HG02623 (cell line): ENCODE data around the gene KCNAB2.

Experiments used
- ATAC-seq: cut with Tn5 transposase; IDR thresholded peaks from one replicate; pipeline ENCODE4 v1.9.1; 2021; ENCODE audit warnings: moderate library complexity; ENCODE audit not compliant: unreplicated experiment

The KCNAB2 gene

DNA sequence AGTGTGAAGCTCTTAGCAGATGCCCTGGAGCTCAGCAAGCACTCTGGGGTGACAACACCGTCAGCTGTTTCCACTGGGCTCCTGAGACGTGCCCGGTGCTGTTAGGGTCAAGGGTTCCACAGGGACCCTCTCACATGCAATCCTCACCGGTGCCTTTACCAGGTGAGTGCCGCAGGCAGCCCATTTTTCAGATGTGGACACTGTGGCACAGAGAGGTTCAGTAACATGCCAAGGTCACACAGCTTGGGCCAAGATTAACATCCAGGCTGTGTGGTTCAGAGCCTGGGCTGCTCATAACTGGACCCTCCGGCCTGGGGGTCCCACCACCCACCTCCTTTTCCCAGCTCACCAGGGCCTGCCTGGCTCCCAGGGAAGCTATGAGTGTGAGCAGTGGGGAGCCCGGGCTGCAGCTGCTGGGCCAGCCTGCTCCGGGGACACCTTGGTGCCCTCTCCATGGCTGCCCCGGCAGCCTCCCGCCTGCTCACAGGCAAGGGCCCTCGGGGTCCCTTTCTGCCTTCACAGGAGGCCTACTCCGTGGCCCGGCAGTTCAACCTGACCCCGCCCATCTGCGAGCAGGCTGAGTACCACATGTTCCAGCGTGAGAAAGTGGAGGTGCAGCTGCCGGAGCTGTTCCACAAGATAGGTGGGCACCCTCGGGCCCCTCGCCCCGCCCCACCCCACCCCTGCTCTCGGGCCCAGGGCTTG lies 49.3 kb downstream of the KCNAB2 start:
- no peak for ATAC-seq

DNA sequence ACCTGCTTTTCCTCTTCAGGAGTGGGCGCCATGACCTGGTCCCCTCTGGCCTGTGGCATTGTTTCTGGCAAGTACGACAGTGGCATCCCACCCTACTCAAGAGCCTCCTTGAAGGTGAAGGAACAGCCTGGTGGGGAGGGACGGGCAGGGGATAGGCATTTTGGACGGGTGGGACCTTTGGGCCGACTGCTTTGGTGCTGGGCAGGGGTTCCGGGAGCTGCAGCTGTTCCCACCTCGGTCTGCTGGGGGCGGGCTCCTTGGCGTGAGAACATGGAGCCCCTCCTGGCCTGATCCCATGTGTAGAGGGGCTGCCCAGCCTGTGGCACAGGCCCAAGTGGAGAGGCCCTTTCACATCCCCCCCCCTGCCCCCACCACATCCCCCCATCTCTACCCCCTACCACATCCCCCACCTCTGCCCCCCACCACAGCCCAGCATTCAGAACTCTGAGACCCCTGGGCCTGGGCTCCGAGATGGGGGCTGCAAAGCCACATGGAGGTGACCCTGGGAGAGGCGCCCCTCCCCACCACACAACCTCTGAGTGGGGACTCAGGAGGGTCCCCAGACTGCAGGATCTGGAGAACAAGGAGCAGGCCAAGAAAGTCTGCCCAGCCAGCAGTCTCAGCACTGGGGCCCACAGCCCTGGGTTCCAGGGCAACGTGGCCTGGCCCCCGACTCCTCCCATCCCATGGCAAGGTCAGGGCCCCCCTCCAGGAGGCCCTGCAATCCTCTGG lies 50.0 kb downstream of the KCNAB2 start:
- ATAC-seq = no peak

DNA sequence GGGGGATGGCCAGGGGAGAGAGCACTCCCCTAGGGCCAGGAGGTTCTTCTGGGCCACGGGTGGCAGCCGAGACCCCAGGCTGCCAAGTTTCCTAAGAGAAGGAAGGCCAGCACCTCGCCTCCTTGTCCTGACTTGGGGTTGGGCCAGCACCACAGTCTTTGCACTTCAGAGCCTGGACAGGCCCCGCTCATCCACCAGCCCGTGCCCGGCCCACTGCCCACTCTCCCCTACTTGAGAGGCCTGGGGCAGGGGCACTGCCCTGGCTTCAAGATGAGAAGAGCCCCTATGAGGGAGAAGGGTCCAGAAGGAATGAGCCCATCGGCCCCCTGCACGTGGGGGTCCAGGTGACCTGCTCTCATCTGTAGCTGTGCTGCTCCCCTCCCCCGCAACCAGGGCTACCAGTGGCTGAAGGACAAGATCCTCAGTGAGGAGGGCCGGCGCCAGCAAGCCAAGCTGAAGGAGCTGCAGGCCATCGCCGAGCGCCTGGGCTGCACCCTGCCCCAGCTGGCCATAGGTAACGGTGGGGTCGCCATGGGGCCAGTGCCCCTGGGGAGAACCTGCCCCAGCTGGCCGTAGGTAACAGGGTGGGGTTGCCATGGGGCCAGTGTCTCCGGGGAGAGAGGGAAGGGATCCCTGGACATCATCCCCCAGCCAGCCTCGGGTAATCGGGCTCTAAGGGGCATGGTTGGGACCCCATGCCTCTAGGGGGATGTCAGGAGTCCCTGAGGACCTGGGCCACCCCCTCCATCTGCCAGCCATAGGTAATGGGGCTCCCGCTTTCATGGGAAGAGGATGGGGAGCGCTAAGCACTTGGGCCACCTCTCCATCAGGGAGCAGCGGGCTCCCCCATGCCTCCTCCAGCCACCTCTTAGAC lies 50.8 kb downstream of the KCNAB2 start:
- no peak for ATAC-seq

DNA sequence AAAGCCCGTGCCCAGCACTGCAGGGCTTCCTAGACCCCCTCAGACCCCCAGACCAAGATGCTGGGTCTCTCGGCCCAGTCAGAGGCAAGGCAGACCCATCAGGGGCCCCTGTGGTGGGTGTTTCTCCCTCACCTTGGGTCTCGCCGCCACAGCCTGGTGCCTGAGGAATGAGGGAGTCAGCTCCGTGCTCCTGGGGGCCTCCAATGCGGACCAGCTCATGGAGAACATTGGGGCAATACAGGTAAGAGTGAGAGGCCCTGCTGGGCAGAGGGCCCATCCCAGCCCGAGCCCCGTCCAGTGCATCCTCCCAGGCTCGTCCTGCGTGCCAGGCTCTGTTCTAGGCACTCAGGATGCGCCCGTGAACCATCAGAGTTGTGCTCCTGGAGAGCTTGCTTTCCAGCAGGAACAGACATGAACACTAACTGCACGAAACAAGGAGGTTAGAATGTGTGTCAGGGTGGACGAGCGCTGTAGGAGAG lies 51.5 kb downstream of the KCNAB2 start:
- ATAC-seq = no peak

DNA sequence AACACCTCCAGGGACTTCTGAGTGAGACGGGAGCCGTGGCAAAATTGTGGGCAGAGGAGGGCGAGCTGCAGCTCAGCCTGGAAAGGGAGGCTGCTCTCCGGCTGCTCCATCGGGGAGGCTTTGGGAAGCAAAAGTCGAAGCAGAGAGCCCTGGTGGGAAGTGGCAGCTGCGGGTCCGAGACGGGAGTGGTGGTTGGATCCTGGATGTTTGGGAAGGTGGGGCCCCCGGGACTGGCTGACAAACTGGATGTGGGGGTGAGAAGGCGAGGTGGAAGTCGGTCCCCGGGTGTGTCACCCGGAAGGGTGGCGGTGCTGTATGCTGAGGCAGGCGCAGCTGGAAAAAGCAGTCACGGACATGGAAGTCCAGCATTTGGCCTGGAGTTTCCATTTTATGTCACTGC lies 52.1 kb downstream of the KCNAB2 start:
- no peak for ATAC-seq

DNA sequence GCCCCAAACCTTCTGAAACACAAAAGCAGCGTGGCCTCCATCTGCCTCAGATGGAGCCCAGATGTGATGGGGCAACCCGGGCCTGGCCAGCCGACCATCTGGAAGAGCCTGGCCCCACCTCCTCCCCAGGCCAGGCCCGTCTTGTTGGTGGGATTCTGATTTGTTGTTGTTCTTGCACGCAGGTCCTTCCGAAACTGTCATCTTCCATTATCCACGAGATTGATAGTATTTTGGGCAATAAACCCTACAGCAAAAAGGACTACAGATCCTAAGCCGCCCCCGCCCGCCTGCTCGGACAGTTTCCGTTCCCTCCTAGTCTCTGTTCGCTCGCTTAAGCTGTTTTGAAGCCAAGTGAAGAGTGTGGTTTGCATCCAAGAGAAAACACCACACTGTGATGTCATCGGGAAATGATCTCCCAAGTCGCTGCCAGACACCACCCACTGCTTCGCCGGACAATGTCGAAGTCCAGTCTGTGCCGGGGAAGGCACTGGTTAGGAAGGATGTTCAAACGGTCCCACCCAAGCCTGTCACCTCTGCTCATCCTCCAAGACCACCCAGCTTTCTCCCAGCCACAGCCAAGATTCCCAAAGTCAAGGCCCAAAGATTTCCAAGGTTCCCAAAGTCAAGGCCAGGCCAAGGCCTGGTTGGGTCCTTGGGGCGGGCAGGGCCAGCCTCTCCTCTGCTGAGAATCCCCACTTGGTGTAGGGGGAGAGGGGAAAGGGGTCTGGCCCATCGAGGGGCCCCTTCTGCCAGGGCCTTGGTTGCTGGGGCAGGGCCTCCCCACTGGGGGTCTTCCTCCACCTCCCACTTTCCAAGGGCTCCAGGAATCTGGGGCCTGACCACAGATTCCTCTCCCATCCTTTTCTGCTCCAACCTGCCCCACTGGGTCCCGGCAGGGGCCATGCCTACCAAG lies 52.9 kb downstream of the KCNAB2 start:
- no peak for ATAC-seq

DNA sequence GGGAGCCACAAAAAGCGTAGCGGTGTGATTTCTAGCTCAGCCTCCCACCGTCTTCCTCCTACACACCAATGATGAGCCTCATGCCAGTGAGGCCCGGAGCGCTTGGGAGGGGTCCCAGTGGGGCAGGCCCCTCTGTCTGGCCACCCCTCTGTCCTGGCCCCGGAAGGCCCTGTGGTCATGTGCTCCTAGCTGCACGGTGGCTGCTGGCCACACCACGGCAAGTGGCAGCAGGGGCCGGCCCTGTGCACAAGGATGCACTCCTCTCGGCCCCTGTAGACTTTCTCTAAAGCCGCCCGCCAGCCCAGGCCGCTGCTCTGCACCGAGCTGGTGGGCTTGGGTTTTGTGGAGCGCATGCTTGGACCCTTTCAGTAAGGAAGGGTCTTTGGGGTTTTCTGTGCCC lies 53.6 kb downstream of the KCNAB2 start:
- no peak for ATAC-seq

DNA sequence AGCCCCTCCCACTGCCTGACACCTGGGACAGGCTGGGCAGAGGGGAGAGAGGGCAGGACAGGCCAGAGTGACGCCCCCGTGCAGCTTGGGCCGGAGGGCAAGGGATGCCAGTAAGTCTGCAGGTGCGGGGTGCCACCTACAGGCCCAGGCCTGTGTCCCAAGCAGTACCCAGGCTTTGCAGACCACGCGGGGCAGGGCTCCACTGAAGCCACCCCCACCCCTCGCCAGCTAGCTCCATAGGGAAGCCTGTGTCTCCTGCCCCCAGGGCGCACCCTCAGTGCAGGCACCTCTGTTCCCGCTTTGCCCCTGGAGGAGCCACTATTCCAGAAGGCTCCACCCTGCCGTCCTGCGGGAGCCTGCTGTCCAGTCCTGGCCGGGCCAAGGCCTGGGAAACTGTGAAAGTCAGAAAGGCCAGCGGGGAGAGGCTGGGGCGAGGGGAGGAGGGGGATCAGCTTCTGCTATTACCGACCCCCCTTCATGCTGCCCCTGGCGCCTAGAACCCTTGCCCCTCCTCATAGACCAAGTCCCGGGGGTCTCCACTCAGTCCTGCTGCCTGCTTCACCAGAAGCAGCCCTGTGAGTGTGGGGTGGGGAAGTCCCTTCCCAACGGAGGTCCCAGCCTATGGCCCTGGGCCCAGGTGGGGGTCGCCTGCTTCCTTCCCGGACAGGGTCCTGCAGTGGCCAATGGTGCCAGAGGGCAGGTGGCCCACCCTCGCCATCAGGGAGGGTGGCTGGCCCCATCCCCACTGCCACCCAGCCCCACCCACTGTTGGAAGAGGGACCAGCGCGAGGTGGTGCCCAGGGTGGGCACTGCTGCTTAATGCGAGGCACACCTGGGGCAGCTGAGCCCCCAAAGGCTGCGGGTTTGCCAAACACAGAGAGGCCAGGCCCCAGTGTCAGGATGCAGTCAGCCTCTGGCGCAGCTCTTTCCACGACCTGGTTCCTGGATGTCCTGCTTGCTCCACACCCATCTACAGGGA lies 54.4 kb downstream of the KCNAB2 start:
- no peak for ATAC-seq

DNA sequence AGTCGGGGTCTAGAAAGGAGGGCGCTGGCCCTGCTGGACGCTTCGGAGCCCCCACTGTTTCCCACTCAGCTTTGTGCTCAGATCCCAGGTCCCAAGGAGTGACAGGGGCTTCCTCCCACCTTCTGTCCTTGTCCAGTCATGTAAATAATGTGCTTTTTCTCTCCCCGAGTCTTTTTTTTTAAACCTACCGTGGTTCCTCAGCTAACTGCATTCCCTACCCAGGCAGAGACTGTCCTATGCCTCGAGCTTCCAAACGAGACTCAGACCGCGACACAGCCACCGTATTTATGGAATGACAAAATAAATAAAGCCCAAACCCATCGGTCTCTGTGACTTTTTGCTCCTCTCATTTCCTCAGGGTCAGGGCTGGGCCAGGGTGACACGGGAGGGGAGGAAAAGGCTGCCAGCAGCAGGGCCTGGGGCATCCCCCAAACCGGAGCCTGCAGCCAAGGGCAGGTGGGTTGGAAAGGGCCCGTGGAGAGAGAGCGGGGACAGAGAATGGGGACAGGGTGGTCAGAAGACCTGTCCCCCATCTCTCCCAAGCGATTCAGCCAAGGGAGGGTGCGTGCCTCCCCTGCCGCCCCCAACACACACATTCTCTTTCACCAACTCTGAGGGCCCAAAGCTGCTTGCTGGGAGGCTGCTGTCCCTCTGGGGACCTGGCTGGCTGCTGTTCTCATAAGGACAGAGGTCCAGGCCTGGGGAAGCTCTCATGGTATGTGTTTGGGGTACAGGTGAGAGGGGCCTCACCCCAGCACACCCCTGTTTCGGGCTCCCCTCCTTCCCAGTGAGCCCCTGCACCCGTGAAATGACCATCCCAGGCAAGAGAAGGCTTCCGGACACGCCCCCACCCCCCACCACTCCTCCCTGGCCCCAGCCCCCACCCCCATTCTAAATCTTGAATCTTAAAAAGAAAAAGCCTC lies 55.4 kb downstream of the KCNAB2 start:
- ATAC-seq = no peak

DNA sequence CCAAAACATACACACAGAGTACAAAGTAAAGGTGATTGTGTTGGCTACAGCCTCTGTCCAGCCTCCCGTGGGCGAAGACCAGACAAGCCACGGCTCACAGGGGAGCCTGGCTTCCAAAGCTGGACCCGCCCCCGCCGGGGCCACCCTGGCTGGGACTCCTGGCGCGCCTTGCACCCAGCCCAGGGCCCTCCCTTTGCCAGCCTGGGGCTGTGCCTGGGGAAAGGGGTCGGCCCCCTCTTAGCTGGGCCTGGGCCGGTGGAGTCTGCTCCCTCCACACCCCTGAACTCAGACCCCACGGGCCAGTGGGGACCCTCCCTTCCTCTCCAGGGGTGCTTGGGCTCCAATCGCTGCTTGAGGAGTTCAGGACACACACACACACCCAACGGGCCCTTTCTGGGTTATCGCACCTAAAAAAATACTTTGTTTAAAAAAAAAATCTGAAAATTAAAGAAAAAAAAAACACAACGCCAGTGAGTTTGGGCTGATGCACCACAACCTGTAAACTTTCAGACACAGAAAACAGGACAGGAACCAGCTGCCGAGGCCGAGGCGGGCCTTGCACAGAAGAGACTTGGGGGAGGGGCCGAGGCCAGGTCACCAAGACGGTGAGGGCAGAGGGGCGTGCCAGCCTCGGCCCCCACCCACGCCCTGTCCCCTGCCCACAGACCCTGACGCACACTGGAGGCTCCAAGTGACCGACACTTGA lies 56.3 kb downstream of the KCNAB2 start:
- ATAC-seq = no peak

DNA sequence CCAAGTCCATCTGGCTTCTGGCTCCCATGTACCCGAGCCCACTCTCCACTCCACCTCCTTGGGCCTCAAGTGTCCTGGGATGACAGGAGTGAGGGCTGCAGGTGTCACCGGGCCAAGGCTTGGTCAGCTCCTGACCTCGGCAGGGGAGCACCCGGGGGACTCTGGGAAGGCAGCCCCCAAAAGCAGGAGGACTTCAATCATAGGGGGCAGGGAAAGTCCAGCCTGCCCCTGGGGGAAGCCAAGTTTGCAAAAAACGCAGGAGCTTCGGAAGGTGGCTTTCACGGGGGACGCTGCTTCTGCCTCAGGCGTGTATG lies 56.8 kb downstream of the KCNAB2 start:
- no peak for ATAC-seq

DNA sequence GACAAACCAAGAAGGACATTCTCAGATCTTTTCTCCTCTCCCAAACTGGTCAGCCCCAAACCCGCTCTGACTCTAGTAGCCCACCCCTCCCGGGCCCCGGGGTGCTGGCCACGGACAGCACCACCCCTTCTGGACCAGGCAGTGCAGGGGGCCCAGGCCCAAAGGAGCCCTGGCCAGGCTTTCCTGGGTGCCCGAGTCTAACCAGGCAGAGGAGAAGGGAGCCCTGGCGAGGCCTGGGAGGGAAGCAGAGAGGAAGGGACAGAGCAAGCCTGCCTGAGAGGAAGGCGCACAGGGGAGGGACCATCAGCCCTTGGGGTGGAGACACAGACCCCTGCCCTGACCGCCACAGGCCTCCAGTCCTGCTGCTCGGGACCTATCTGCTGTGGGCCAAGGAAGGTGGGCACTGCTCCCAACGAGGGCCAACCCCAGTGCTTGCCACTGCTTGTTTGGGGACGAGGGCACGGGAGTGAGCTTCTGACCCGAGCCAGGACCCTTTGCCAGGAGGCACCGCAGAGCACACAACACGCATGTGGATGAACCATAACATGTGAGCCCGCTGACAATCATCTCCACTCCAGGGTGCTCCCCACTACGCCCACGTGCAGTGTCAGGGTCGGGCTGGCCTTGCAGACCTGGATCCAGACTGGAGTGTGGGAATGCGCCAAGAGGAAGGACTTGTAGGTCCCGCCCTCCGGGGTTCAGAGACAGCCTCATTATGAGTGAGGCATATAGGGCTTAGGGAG lies 57.6 kb downstream of the KCNAB2 start:
- ATAC-seq = no peak

DNA sequence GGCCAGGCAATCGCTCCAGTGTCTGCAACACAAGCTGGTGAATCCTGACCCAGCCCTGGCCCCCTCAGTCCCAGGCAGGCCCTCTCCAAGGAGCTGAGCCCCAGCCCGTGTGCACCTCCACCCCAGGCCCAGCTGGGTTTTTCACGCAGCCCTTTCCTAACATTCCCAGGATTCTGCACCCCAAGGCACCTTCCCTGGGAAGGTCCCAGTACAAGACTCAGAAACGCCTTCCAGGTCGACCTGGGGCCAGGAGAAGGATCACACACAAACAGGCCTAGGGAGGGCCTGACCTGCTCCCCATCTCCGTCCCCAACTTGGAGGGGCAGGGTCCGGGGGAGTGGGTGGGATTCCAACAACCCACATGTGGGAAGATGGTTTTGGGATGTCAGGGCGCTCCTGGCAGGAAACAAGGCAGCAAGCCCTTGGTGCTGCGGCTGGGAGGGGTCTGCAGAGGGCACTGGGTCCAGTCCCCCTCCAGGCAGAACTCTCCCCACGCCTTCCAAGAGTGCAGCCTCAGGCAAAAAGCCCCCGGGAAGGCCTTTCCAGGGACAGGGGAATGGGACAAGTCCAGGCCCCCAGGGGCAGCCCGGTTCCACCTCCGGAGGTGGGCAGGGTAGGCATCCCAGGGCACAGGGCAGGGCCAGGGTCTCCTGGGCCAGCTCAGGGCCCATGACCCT lies 58.3 kb downstream of the KCNAB2 start:
- no peak for ATAC-seq

DNA sequence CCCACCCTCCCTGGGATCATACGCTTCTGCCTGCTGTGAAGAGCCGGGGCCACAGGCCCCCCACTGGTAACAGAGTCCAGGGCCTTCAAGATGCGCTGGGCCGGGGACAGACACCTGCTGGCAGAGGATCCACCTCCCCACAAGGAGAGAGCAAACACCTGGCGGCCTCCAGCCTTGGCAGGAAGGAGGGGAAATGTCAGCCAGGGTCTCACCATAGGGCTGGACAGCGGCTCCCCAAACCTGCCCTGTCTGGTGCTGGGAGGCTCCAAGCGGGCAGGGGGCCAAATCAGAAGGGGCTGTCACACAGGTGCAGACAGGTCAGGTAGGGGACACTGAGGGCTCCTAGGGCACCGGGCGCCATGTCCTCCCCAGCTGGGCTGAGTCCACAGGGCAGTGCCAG lies 58.9 kb downstream of the KCNAB2 start:
- ATAC-seq = no peak

DNA sequence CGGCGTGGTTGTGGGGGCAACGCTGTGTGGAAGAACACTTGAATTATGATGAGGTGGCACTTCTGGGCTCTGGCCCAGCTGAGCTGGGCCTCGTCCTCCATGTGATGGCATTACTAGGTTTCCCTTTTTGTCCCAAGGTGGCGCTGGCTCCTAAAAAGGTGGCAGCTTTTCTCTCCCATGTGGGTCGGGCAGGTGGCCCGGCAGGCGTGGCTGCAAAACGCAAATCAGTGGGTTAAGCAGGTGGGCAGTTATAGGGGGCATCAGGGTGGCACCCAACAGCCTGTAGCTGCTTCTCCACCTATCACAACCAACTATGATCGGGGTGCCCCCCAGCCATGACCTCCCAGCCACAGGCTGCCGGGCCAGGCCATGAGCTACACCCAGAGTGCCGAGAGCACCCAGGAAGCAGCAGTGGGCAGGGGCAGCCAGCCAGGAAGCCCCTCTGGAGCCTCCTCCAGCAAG lies 59.6 kb downstream of the KCNAB2 start:
- ATAC-seq = no peak

DNA sequence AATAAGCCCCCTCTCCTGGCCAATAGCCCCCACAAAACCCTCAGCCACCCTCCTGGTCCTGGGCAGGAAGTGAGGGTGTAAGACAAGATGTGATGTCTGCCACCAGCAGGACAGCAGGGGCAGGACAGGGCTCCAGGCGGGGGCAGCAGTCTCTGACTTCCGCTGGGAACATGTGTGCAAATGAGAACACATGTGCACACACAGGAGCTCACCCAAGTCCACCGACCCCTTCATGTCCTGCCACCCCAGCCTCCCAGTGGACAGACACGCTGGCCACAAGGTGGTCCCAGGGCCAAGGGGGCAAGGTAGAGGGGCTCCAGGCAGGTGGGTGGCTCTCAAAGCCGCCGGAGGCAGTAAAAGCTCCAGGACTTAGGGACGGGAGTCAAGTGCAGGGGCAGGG lies 60.1 kb downstream of the KCNAB2 start:
- no peak for ATAC-seq
